GM12873 (cell line): ENCODE results near the gene MEF2A.

Experiments
- CTCF ChIP-seq: IDR thresholded peaks from 2 replicates; pipeline ENCODE4 v1.5.1; 2012; ENCODE audit warnings: low read depth, mild to moderate bottlenecking, moderate library complexity, low read length, control low read depth; ENCODE audit not compliant: insufficient read depth; ENCODE audit errors: missing control alignments

Gene MEF2A

GRCh38 chr15:99651023-99651807 lies 85.4 kb downstream of the MEF2A start:
- no peak for TF ChIP-seq CTCF

- no peak for TF ChIP-seq CTCF
These were observed 90.4 kb downstream of the MEF2A start for GRCh38 chr15:99656205-99656604.

GRCh38 chr15:99657996-99658395 lies 92.2 kb downstream of the MEF2A start:
- no peak for TF ChIP-seq CTCF

GRCh38 chr15:99662903-99663302 lies 97.1 kb downstream of the MEF2A start:
- no peak for TF ChIP-seq CTCF

- no peak for TF ChIP-seq CTCF
These were observed 102.9 kb downstream of the MEF2A start for GRCh38 chr15:99668533-99669182.

- no peak for TF ChIP-seq CTCF
These were observed 103.5 kb downstream of the MEF2A start for GRCh38 chr15:99669250-99669649.

GRCh38 chr15:99671926-99672635 lies 106.3 kb downstream of the MEF2A start:
- TF ChIP-seq CTCF = no peak
